ENCODE data around the gene GRIN2D. TPM values are rescaled to one million over a fixed set of nuclear protein-coding genes. Genes with fewer than 3 reads are reported as not detected.

Gene GRIN2D
- total RNA-seq, 1 donor from 2014 or later, result under 0.01 TPM

DNA sequence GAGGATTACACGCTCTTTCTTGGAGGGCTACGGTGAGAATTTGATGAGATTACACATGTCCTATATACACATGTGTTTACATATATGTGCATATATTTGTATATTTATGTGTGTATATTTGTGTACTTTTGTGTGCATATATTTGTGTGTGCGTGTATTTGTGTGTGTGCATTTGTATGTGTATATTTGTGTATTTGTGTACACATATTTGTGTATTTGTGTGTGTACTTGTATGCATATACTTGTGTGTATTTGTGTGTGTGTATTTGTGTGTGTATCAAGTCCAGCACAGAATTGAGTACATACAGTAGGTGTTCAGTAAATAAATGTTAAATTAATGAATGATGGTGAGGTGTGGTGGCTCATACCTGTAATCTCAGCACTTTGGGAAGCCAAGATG lies 31.6 kb upstream of the GRIN2D start:
- Histone ChIP-seq H3K27me3 (ENCODE audit: control insufficient read depth, insufficient read depth, low read length) (no peaks in the 10 kb centered on the region), H3K4me3 (ENCODE audit: low read depth, low read length) (no peak overlapping the region), H3K36me3 (ENCODE audit: control insufficient read depth, insufficient read depth, low read length) (no peaks in the 10 kb centered on the region)
- FAIRE-seq (no peak), DNase-seq (ENCODE audit: low read depth) (no peak)
- TF ChIP-seq CTCF (IDR thresholded peaks at IDR 0.05; ENCODE audit: insufficient read depth, low read length, severe bottlenecking), result no peak

GRCh38 chr19:48362716-48363499 lies 30.6 kb upstream of the GRIN2D start:
- FAIRE-seq (peak; percentile 40), DNase-seq (ENCODE audit: low read depth) (peak; percentile 90)
- H3K27me3 ChIP-seq (ENCODE audit: control insufficient read depth, insufficient read depth, low read length), result no peaks in the 10 kb centered on the region
- H3K36me3 ChIP-seq (ENCODE audit: control insufficient read depth, insufficient read depth, low read length), result no peaks in the 10 kb centered on the region
- H3K4me3 ChIP-seq (ENCODE audit: low read depth, low read length), result peak overlapping the region; percentile 51
- TF ChIP-seq CTCF (IDR thresholded peaks at IDR 0.05; ENCODE audit: insufficient read depth, low read length, severe bottlenecking), result no peak

- peak overlapping the region; percentile 51 for H3K4me3 ChIP-seq (ENCODE audit: low read depth, low read length)
- FAIRE-seq (no peak), DNase-seq (ENCODE audit: low read depth) (no peak)
- H3K36me3 ChIP-seq (ENCODE audit: control insufficient read depth, insufficient read depth, low read length), result no peaks in the 10 kb centered on the region
- no peaks in the 10 kb centered on the region for H3K27me3 ChIP-seq (ENCODE audit: control insufficient read depth, insufficient read depth, low read length)
- TF ChIP-seq CTCF (IDR thresholded peaks at IDR 0.05; ENCODE audit: insufficient read depth, low read length, severe bottlenecking), result no peak
Observed at GRCh38 chr19:48363500-48363809, 30.0 kb upstream of the GRIN2D start.

DNA sequence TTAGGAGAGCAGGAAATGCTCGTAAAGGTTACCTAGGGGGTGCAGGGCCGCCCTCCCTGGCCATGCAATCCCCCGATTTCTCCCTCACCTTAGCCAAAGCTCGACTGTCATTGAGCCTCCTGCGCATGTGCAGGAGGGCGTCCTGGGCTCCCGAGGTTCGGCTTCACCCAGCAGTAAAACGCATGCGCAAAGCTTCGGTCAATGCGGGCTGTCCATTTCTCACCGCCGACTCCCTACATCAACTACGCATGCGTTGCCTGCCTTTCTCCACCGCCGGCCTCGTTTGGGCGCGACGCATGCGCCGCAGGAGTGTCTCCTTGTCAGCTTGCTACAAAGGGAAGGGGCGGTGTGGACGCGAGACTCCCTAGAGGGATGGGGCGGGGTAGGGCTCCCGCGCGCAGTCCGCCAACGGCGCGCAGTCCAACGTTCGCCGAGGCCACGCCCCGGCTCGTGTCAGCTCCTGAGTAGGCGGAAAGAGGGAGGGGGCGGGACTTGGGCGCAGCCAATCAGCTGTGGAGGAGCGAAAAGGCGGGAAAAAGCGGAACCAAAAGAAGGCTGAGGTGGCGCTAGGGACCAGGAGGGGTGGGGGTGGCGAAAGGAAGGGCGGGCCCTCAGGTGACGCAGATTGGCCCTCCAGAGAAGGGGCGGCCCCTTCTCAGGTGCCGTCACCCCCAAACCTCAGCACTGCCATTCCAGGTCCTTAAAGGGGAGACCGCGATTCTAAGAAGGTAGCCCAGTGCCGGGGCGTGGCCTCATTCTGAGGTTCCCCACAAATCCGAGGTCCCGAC lies 29.5 kb upstream of the GRIN2D start, which contains the start of the genes SYNGR4 and TMEM143:
Gene SYNGR4 (plus strand): TSS at position 558 of the 788 bp plus-strand sequence. CDS start 1,476 bp downstream, outside the sequence.
Gene TMEM143 (minus strand): TSS at position 131 of the 788 bp plus-strand sequence. CDS start 20 bp downstream, at position 111.
- peak; percentile 98 for DNase-seq (ENCODE audit: low read depth)
- peak within 1 kb of the TSS; percentile 51 for H3K4me3 ChIP-seq (ENCODE audit: low read depth, low read length)
- no peak for TF ChIP-seq CTCF (IDR thresholded peaks at IDR 0.05; ENCODE audit: insufficient read depth, low read length, severe bottlenecking)
- H3K27me3 ChIP-seq (ENCODE audit: control insufficient read depth, insufficient read depth, low read length), result no peaks in the 10 kb centered on the region
- peak; percentile 91 for FAIRE-seq
- no peaks in the 10 kb centered on the region for H3K36me3 ChIP-seq (ENCODE audit: control insufficient read depth, insufficient read depth, low read length)

DNA sequence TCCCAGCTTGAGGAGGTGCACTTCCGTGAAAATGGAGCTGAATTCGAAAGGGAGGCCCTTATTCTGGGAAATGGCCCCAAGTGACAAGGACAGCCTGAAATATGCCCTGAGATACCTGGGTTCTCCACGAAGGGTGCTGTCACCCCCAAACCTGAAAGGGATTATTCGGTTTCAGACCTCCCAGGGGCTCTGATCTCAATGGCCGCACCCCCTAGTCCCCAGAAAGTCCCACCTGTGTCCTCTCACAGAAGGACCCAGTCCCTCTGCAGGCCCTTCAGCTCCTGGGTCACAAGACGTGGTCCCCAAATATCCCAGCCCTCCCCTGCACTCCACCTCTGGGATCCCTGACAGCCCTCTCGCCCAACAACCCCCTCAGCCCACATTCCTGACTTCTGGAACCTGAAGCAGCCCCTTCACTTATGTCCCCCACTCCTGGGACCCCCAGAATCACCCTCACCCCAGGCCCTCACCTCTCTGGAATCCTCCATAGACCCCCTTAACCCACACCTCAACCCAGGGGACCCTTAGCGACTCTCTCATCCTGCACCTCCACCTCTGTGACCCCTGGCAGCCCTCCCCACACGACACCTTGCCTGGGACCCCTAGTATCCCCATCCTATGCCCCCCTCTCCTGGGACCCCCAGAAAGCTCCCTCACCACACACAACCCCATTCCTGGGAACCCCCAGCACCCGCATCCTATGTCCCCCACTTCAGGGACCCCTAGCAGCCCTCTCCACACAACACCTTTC lies 28.7 kb upstream of the GRIN2D start:
- H3K36me3 ChIP-seq (ENCODE audit: control insufficient read depth, insufficient read depth, low read length), result no peaks in the 10 kb centered on the region
- no peaks in the 10 kb centered on the region for H3K27me3 ChIP-seq (ENCODE audit: control insufficient read depth, insufficient read depth, low read length)
- peak overlapping the region; percentile 51 for H3K4me3 ChIP-seq (ENCODE audit: low read depth, low read length)
- no peak for FAIRE-seq
- TF ChIP-seq CTCF (IDR thresholded peaks at IDR 0.05; ENCODE audit: insufficient read depth, low read length, severe bottlenecking), result no peak
- no peak for DNase-seq (ENCODE audit: low read depth)

All from bronchial epithelial cell (primary cell).